Measurements from ENCODE around the gene NADSYN1.
A peak's percentile ranks its signal among the peaks of the same experiment; 100 is the strongest.

Gene NADSYN1

DNA sequence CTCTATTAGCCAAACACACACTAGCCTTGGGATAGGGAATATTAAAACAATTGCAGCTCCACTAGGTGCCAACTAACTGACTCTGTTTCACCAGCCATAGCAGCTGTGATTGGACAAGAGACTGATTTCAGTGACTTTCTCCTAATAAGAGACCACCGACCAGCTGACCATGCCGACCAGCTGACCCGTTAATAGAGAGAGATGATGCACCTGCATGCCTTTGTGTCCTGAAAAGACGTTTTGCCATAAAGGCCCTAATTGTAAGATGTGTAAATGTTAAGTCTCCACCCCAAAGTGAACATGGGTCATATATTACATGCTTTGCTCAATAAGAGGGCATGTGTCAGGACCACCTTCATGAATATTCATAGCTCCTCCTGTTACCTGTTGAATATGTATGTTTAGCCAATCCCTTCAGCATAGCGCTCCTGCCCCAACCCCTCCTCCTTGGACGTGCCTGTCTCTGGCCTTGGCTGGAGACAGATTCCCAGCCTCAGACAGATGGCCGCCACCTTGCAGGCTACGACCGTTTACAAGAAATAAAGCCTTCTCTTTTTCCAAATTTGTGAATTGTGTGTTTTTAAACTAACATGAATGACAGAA lies 1.3 kb upstream of the NADSYN1 start:
- H3K4me2 ChIP-seq (ENCODE audit: low read length), result peak overlapping the region; percentile 94
- H3K4me1 ChIP-seq (ENCODE audit: control insufficient read depth, low read length), result peaks cover 55% of the 10 kb centered on the region

DNA sequence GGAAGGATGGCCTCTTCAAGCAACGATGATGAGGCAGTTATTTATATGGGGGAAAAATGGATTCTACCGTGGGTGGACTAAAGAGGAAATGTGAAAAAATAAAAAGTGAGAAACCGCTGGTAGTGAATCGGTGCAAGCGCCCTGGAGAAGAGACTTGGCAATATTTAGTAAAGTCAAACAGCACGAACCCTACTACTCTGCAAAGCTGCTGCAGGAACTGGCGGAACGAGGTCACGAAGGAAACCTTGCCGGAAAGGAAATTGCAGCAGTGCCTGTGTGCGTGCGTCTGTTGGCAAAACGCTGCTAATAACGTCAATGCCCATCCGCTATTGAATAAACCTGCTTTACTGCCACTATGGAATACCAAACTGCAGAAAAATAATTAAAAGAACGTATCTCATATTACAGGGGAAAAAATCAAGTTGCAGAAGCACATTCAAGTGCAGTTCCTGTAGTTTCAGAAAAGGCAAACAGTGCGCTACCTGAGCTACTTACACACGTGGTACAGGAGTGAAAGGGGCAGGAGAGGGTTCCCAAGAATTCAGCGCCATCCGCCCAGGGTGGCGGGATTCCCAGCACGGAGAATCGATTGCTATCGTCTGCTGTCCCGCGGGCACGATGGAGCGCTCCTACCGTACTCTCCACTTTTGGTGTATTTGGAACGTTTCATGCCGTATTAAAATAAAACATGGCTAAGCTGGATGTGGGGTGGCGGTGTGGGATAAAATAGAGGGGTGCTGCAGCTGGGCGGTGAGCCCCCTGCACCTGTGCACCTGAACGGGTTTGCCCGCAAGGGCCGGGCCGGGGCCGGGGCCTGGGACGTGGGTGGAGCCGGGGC lies 585 bp upstream of the NADSYN1 start:
- H3K4me3 ChIP-seq (ENCODE audit: low read length), result peak overlapping the region; percentile 100
- peaks cover 48% of the 10 kb centered on the region for H3K4me1 ChIP-seq (ENCODE audit: control insufficient read depth, low read length)
- peaks cover 22% of the 10 kb centered on the region for H3F3A ChIP-seq (ENCODE audit: control insufficient read depth, insufficient read depth)
- peaks cover 65% of the 10 kb centered on the region for H3K79me2 ChIP-seq (ENCODE audit: control insufficient read depth, low read length)
- no peaks in the 10 kb centered on the region for H3K9me3 ChIP-seq (ENCODE audit: control insufficient read depth, insufficient read depth, low read length)
- no peaks in the 10 kb centered on the region for H3K27me3 ChIP-seq (ENCODE audit: control insufficient read depth, low read length)
- peaks cover 11% of the 10 kb centered on the region; the same call in 1 of the 2 replicates for H4K20me1 ChIP-seq (ENCODE audit: control insufficient read depth, insufficient read depth, low read depth, low read length)
- peak overlapping the region; percentile 65 for H3K27ac ChIP-seq (ENCODE audit: low read depth, low read length)
- peaks cover 57% of the 10 kb centered on the region for H3K36me3 ChIP-seq (ENCODE audit: control insufficient read depth, low read length)
- TF ChIP-seq, protein P1, sequence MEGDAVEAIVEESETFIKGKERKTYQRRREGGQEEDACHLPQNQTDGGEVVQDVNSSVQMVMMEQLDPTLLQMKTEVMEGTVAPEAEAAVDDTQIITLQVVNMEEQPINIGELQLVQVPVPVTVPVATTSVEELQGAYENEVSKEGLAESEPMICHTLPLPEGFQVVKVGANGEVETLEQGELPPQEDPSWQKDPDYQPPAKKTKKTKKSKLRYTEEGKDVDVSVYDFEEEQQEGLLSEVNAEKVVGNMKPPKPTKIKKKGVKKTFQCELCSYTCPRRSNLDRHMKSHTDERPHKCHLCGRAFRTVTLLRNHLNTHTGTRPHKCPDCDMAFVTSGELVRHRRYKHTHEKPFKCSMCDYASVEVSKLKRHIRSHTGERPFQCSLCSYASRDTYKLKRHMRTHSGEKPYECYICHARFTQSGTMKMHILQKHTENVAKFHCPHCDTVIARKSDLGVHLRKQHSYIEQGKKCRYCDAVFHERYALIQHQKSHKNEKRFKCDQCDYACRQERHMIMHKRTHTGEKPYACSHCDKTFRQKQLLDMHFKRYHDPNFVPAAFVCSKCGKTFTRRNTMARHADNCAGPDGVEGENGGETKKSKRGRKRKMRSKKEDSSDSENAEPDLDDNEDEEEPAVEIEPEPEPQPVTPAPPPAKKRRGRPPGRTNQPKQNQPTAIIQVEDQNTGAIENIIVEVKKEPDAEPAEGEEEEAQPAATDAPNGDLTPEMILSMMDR (IDR thresholded peaks at IDR 0.05; ENCODE audit: low read depth, low read length, poor library complexity, severe bottlenecking), result no peak
- no peak for TF ChIP-seq EZH2phosphoT487 (IDR thresholded peaks at IDR 0.05; ENCODE audit: borderline replicate concordance, low read length)
- peak overlapping the region; percentile 94 for H3K4me2 ChIP-seq (ENCODE audit: low read length)
- H3K9me2 ChIP-seq (replicated peaks; ENCODE audit: control insufficient read depth, low read length), result no peaks in the 10 kb centered on the region

More for the DNA sequence above, 1.3 kb upstream of the NADSYN1 start:
- H3K27ac ChIP-seq (ENCODE audit: low read depth, low read length), result peak overlapping the region; percentile 65
- peak overlapping the region; percentile 100 for H3K4me3 ChIP-seq (ENCODE audit: low read length)
- peaks cover 72% of the 10 kb centered on the region for H3K79me2 ChIP-seq (ENCODE audit: control insufficient read depth, low read length)
- no peaks in the 10 kb centered on the region for H3K9me2 ChIP-seq (replicated peaks; ENCODE audit: control insufficient read depth, low read length)
- peaks cover 11% of the 10 kb centered on the region; the same call in 1 of the 2 replicates for H4K20me1 ChIP-seq (ENCODE audit: control insufficient read depth, insufficient read depth, low read depth, low read length)
- no peaks in the 10 kb centered on the region for H3K9me3 ChIP-seq (ENCODE audit: control insufficient read depth, insufficient read depth, low read length)
- peaks cover 22% of the 10 kb centered on the region for H3F3A ChIP-seq (ENCODE audit: control insufficient read depth, insufficient read depth)
- H3K36me3 ChIP-seq (ENCODE audit: control insufficient read depth, low read length), result peaks cover 57% of the 10 kb centered on the region
- TF ChIP-seq EZH2phosphoT487 (IDR thresholded peaks at IDR 0.05; ENCODE audit: borderline replicate concordance, low read length), result no peak
- TF ChIP-seq, protein P1 (IDR thresholded peaks at IDR 0.05; ENCODE audit: low read depth, low read length, poor library complexity, severe bottlenecking), result no peak
- H3K27me3 ChIP-seq (ENCODE audit: control insufficient read depth, low read length), result no peaks in the 10 kb centered on the region

DNA sequence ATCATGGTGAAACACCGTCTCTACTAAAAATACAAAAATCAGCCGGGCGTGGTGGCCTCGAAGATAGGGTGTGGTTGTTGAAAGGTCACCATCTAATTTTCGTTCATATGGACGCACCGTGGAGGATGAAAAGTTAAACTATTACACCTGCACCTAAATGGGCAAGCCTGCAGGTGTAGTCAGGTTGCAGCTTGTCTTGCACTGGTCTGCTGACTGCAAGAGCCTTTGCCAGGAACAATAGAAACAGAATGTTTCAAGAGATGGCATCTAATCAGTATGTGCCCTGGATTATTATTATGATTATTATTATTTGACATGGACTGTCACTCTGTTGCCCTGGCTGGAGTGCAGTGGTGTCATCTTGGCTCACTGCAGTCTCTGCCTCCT lies 908 bp downstream of the NADSYN1 start:
- Histone ChIP-seq H3K36me3 (ENCODE audit: control insufficient read depth, low read length) (peaks cover 61% of the 10 kb centered on the region), H3K4me1 (ENCODE audit: control insufficient read depth, low read length) (peaks cover 47% of the 10 kb centered on the region), H3K27ac (ENCODE audit: low read depth, low read length) (no peak overlapping the region), H3K4me2 (ENCODE audit: low read length) (peak overlapping the region; percentile 94), H4K20me1 (ENCODE audit: control insufficient read depth, insufficient read depth, low read depth, low read length) (peaks cover 11% of the 10 kb centered on the region; the same call in 1 of the 2 replicates), H3K4me3 (ENCODE audit: low read length) (peak overlapping the region; percentile 100), H3F3A (ENCODE audit: control insufficient read depth, insufficient read depth) (peaks cover 22% of the 10 kb centered on the region), H3K9me3 (ENCODE audit: control insufficient read depth, insufficient read depth, low read length) (no peaks in the 10 kb centered on the region), H3K79me2 (ENCODE audit: control insufficient read depth, low read length) (peaks cover 52% of the 10 kb centered on the region), H3K9me2 (replicated peaks; ENCODE audit: control insufficient read depth, low read length) (no peaks in the 10 kb centered on the region), H3K27me3 (ENCODE audit: control insufficient read depth, low read length) (no peaks in the 10 kb centered on the region)
- TF ChIP-seq EZH2phosphoT487 (IDR thresholded peaks at IDR 0.05; ENCODE audit: borderline replicate concordance, low read length), result no peak
- TF ChIP-seq, protein P1 (IDR thresholded peaks at IDR 0.05; ENCODE audit: low read depth, low read length, poor library complexity, severe bottlenecking), result no peak

Measured in DOHH2 (cell line).